ENCODE data around the gene GIMAP5. TPM values are rescaled to one million over a fixed set of nuclear protein-coding genes. Genes with fewer than 3 reads are reported as not detected.

Gene GIMAP5
- polyA plus RNA-seq, 3 donors, result 7.2 to 42.8 (median 40.2) TPM

GRCh38 chr7:150790416-150791075 is 53.3 kb downstream of the GIMAP5 start:
- 81 to 85% (median 84%) methylated on average over 9 of the region's 9 CpGs for whole genome bisulfite sequencing, 3 donors
- no peak overlapping the region for H3K27ac ChIP-seq (ENCODE audit: low read depth, low read length)

DNA sequence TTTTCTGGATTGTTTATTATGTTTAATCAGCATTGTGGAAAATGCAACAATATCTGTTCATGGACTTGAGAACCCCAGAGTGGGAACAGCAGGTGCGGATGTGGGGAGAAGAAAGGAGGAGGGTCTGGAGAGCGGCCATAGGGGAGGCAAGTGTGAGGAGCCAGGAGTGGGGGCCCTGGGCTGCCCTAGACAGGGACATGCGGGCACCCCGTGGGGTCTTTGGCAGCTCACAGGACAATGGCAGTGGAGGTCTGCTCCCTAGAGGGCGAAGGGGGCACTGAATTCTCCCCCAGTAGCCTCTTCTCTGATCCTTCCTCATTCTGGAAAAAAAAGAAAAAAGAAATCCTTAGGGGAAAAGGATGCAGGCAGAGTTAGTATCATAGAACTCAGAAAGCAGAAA is 54.1 kb downstream of the GIMAP5 start:
- H3K27ac ChIP-seq (ENCODE audit: low read depth, low read length), result no peak overlapping the region
- WGBS, 3 donors, result 77 to 93% (median 92%) methylated on average over 5 of the region's 5 CpGs

DNA sequence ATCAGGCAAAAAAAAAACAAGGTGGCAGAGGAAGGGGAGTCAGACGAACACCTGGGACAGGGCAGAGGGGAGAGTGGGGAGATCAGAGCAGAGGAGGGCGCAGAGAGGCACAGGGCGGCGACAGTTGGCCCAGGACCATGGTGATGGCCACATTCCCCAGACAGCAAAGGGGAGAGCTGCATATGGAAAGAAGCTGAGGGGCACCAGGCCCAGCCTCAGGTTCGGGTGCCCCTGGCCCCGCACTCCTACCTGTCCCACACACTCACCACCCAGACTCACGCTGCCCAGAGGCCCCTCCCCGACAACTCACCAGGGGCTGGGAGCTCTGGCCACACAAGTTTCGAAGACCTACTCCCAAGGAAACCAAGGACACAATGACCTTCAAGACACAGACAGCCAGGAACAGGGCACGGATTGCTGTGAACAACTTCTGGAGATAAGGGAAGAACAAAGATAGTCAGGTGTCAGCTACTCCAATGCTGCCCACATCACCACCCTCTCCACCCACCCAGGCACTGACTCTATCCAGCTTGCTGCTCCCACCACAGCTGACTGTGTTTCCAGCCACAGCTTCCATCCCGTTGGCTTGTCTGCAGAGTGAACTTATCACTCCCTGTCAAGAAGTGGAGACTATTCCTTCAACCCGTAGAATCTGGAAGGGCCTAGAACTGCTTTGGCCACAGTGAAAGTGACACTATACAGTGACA is 54.7 kb downstream of the GIMAP5 start:
- no peak overlapping the region for H3K27ac ChIP-seq (ENCODE audit: low read depth, low read length)
- WGBS, 3 donors, result 79 to 91% (median 89%) methylated on average over 12 of the region's 12 CpGs

Other genes with a start within 250 kb of the GIMAP5 start
- gene GIMAP7, start 222.5 kb upstream of the GIMAP5 start, polyA plus RNA-seq, result 10 to 100 TPM in 2 of 3 donors, 1 to 10 TPM in 1; 9.3 to 47.2 (median 43.4) TPM
- 10 to 100 TPM in 2 of 3 donors, 1 to 10 TPM in 1; 9.4 to 47.3 (median 31.1) TPM for gene GIMAP4, start 170.0 kb upstream of the GIMAP5 start, polyA plus RNA-seq
- gene GIMAP6, start 105.0 kb upstream of the GIMAP5 start, polyA plus RNA-seq, result 10 to 100 TPM in 2 of 3 donors, 1 to 10 TPM in 1; 7.5 to 33.4 (median 23.2) TPM
- 1 to 10 TPM; 2.5 to 8.3 (median 5.9) TPM for gene GIMAP2, start 51.7 kb upstream of the GIMAP5 start, polyA plus RNA-seq
- 10 to 100 TPM in 1 of 3 donors, 1 to 10 TPM in 2; 1.9 to 10.1 (median 6.9) TPM for gene GIMAP1, start 20.8 kb upstream of the GIMAP5 start, polyA plus RNA-seq
- gene TMEM176B, start 62.9 kb downstream of the GIMAP5 start, polyA plus RNA-seq, result 10 to 100 TPM in 2 of 3 donors, 1 to 10 TPM in 1; 9.1 to 56.5 (median 43.7) TPM
- 10 to 100 TPM in 2 of 3 donors, 1 to 10 TPM in 1; 5.8 to 60.4 (median 36.7) TPM for gene TMEM176A, start 63.4 kb downstream of the GIMAP5 start, polyA plus RNA-seq
- gene AOC1, start 115.1 kb downstream of the GIMAP5 start, polyA plus RNA-seq, result under 1 TPM in 2 of 3 donors, not detected in 1; 0.07 to 0.15 TPM
- 1 to 10 TPM in 1 of 3 donors, under 1 TPM in 2; 0.19 to 3.4 (median 0.22) TPM for gene KCNH2, start 240.9 kb downstream of the GIMAP5 start, polyA plus RNA-seq